Astrocyte (in vitro differentiated cells and primary cell): ENCODE data around the gene TRAPPC2.

Source experiments
- EZH2 ChIP-seq: IDR thresholded peaks from 2 replicates; pipeline ENCODE4 v1.6.1; 2012; ENCODE audit warnings: mild to moderate bottlenecking, low read length, inconsistent platforms; ENCODE audit not compliant: insufficient read depth
- TF ChIP-seq, protein P1 (sequence below): IDR thresholded peaks from 2 replicates; pipeline ENCODE4 v1.5.1; 2011; ENCODE audit warnings: low read depth, mild to moderate bottlenecking, inconsistent platforms, low read length, moderate library complexity; ENCODE audit not compliant: insufficient read depth

DNA sequence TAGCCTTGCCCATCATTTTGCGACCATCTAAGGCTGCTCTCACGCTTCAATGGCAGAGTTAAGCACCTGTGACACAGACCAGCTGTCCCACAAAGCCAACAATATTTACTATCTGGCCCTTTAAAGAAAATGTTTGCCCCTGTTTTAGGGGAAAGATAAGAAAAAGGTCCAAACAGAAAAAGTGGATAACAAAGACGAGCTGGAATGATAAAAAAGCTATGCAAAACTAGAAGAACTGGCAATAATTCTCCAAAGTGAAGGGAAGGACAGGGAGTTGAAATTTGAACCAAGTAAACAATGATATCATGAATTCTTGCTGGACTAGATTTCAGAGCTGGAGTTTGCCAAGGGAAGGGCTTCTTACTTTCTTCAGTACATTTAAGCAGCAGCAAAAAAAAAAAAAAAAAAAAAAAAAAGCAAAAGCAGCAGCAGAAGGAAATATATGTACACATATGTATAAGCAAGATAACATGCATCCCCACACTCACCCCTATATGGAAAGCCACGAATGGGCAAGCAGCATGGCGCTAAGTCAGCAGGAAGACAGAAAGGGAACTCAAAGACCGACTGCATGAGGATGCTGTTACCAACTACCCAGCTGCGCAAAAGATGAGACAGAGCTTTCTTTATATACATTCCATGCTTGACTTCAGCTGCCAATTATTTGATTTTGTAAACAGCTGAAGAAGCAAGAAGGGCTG is 12.5 kb downstream of the TRAPPC2 start:
- TF ChIP-seq, protein P1, sequence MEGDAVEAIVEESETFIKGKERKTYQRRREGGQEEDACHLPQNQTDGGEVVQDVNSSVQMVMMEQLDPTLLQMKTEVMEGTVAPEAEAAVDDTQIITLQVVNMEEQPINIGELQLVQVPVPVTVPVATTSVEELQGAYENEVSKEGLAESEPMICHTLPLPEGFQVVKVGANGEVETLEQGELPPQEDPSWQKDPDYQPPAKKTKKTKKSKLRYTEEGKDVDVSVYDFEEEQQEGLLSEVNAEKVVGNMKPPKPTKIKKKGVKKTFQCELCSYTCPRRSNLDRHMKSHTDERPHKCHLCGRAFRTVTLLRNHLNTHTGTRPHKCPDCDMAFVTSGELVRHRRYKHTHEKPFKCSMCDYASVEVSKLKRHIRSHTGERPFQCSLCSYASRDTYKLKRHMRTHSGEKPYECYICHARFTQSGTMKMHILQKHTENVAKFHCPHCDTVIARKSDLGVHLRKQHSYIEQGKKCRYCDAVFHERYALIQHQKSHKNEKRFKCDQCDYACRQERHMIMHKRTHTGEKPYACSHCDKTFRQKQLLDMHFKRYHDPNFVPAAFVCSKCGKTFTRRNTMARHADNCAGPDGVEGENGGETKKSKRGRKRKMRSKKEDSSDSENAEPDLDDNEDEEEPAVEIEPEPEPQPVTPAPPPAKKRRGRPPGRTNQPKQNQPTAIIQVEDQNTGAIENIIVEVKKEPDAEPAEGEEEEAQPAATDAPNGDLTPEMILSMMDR: no peak
- TF ChIP-seq EZH2: no peak
